Measurements from ENCODE around the gene ADAMTS14. TPM values are rescaled to one million over a fixed set of nuclear protein-coding genes. Genes with fewer than 3 reads are reported as not detected.
A peak's percentile ranks its signal among the peaks of the same experiment; 100 is the strongest.

The ADAMTS14 gene
- total RNA-seq, 8 experiments from 2014 or later, result 0.05 to 1.9 (median 0.50) TPM

DNA sequence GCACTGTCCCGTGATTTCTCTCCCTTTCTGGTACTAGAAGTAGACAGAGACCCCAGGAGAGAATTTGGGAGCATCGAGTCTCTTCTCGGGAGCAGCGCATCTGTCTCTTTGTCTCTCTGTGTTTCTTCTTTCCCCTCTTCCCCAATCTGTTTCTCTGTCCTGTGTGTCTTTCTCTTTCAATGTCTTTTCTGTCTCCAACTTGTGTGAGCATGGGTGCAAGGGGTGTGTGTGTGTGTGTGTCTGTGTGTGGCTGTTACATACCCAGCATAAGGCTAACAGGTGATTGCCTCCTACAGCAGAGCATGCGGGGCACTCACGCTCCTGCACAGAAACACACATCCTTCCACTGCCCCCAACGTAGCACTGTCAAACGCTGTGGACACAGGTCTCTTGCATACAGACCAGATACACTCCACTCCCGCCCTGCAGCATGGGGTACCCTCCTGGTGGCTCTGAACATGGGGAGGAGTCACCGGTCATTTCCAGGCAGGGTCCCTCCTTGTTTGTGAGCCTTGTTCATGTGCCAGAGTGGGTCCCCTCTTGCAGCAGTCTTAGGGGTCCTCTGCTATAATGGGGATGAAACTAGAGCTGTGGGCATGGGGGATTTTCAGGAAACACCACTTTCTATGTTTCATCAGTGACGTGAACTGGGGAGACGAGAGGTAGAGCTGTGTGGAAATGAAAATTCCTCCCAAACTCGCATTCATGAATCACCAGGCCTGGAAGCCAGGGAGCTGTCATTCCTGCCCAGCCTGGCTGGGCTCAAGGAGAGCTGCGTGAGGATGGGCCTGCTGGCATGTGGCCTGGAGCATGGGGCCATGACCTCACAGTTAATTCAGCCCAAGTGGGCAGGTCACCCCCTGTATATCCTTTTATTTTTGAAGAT, 980 bp downstream of the ADAMTS14 start:
- in situ Hi-C loops (cut with MboI; ENCODE audit: low pct_unique_long_range_greater_than_20kb in 2 of 9, low sequenced_read_pairs in 9 of 9, unreplicated experiment in 9 of 9), result no loop called here

DNA sequence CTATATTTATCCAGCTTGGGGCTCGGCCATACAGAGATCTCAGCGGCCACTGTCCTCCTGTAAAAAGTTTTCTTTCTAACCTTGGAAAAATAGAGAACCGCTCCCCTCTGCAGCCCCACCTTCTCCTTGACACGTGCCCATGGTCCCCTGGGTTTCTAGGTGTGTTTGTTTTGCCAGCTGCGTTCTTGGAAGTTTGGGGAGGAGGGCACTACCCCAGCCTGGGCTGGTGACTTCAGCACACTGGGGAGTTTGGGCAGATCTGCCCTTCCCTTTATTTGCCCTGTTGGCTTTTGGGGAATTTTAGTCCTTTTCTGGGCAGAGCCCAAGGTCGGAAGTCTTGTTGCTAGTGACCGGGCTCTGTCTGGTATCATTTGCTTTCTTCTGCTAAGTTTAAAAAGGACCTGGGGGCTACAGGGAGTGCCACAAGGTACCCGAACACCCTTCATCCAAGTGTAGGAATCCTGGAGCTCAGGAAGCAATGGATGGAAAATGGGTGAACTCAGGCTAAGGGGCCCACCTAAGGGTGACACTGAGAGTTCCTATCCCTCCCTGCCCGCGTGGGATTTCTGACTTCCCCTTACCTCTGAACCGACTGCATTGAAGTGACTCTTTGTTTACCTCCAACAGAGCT, 1.7 kb downstream of the ADAMTS14 start:
- Histone ChIP-seq H3K4me3 (no peak overlapping the region), H3K27ac (no peak overlapping the region), H3K4me1 (replicated peaks in 1 of 2) (peaks cover 5 to 12% of the 10 kb centered on the region in 2 donors)
- ATAC-seq (replicated peaks in 6 of 8), result no peak
- in situ Hi-C loops (cut with MboI; ENCODE audit: low pct_unique_long_range_greater_than_20kb in 2 of 9, low sequenced_read_pairs in 9 of 9, unreplicated experiment in 9 of 9), result no loop called here
- WGBS, 10 experiments, result 0 to 82% (median 70%) methylated on average over 1 to 6 of the region's 11 CpGs; no CpG with 5 or more reads in 4 of the 10 experiments

More for the DNA sequence above, 980 bp downstream of the ADAMTS14 start:
- 28 to 87% (median 40%) methylated on average over 1 to 5 of the region's 14 CpGs; no CpG with 5 or more reads in 6 of the 10 experiments for whole genome bisulfite sequencing, 10 experiments
- Histone ChIP-seq H3K27ac (no peak overlapping the region), H3K4me3 (peak overlapping the region in 2 of 5 donors; percentile 40 to 44), H3K4me1 (replicated peaks in 1 of 2) (peaks cover 5 to 12% of the 10 kb centered on the region in 2 donors)
- ATAC-seq (replicated peaks in 6 of 8), result peak in 3 of 8 experiments; percentile 5 to 71 (median 70)

DNA sequence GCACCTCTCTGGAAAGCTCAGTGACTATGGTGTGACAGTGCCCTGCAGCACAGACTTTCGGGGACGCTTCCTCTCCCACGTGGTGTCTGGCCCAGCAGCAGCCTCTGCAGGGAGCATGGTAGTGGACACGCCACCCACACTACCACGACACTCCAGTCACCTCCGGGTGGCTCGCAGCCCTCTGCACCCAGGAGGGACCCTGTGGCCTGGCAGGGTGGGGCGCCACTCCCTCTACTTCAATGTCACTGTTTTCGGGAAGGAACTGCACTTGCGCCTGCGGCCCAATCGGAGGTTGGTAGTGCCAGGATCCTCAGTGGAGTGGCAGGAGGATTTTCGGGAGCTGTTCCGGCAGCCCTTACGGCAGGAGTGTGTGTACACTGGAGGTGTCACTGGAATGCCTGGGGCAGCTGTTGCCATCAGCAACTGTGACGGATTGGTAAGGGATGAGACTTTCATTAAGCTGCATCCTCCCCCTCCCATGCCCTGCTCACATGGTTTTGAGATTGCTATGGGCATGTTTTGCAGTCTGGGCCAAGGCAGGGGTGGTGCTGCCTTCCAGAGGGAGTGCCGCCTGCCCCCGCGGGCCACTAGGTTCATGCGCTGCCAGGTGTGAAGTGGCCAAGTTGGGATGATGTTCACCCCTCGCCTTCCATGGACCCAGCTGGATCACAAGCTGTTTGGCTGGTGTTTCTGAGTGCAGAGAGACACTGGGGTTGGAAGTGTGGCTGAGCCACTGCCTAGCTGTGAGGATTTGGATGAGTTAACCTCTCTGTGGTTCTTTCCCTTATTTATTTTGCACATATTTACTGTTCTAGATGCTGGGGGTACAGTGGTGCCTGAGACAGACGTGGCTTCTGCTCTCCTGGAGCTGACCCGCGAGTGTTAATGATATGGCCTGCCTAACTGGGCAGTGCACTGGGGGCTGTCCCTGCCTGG, 2.5 kb downstream of the ADAMTS14 start:
- in situ Hi-C loops (cut with MboI; ENCODE audit: low pct_unique_long_range_greater_than_20kb in 2 of 9, low sequenced_read_pairs in 9 of 9, unreplicated experiment in 9 of 9), result no loop called here

DNA sequence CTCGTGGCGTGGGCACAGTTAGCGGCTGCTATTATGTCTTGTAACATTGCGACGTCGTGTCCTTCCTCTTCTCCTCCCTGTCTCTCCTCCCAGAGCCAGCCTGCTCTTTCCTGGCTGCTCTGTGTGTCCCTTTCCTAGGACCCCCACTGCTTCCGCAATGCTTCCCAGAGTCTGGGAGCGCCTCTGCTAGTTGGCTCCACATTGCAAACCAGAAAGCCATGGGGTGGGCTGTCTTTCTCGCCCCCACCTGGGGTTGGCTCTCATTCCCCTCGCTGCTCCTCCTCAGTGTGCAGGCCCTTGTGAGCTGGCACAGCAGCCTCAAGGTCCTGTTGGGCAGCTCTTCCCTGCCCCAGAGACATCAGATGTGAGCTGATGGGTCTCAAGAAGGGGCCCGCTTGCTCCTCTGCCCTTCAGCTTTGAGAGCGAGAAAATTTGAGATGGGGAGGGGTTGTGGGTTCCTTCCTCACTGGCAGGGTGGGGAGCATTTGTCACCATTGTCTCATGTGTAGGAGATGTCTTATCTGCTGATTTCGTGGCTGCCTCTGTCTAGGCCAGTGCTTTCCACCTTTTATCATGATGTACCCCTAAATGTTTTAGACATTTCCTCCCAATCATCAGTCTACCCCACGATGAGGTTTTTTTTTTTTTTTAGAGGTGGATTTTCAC, 3.3 kb downstream of the ADAMTS14 start:
- Histone ChIP-seq H3K4me3 (no peak overlapping the region), H3K4me1 (replicated peaks in 1 of 2) (peaks cover 5 to 12% of the 10 kb centered on the region in 2 donors), H3K27ac (no peak overlapping the region)
- ATAC-seq (replicated peaks in 6 of 8), result no peak
- 33 to 100% (median 93%) methylated on average over 1 to 3 of the region's 14 CpGs; no CpG with 5 or more reads in 3 of the 10 experiments for WGBS, 10 experiments
- in situ Hi-C loops (cut with MboI; ENCODE audit: low pct_unique_long_range_greater_than_20kb in 2 of 9, low sequenced_read_pairs in 9 of 9, unreplicated experiment in 9 of 9), result no loop called here

More for the DNA sequence above, 2.5 kb downstream of the ADAMTS14 start:
- peak in 2 of 8 experiments; percentile 19 to 23 for ATAC-seq (replicated peaks in 6 of 8)
- WGBS, 10 experiments, result 82 to 100% (median 92%) methylated on average over 1 to 13 of the region's 24 CpGs; no CpG with 5 or more reads in 4 of the 10 experiments
- H3K4me1 ChIP-seq (replicated peaks in 1 of 2), result peaks cover 5 to 12% of the 10 kb centered on the region in 2 donors
- no peak overlapping the region for H3K27ac ChIP-seq
- no peak overlapping the region for H3K4me3 ChIP-seq

DNA sequence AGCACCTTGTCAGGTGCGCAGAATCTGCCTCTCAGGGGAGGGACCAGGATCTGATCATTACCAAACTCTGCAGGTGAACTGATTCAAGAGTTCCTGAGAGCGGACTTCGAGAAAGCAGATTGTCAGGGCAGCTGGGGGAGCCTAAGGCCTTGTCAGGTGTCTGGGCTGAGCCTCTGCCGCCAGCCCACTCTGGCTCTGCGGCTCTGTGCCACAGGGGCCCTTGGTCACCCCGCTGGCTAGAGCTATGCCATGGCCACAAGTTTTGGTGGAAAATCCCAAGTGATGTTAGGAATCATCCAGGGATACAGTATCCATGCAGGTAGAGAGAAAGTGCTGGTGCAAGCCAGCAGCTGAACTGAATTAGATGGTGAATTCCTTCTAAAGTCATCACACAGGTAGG, 4.2 kb downstream of the ADAMTS14 start:
- H3K27ac ChIP-seq, result no peak overlapping the region
- WGBS, 10 experiments, result 60 to 88% (median 80%) methylated on average over 1 to 4 of the region's 6 CpGs; no CpG with 5 or more reads in 5 of the 10 experiments
- H3K4me3 ChIP-seq, result no peak overlapping the region
- in situ Hi-C loops (cut with MboI; ENCODE audit: low pct_unique_long_range_greater_than_20kb in 2 of 9, low sequenced_read_pairs in 9 of 9, unreplicated experiment in 9 of 9), result no loop called here
- no peak for ATAC-seq (replicated peaks in 6 of 8)
- H3K4me1 ChIP-seq (replicated peaks in 1 of 2), result peaks cover 11 to 15% of the 10 kb centered on the region in 2 donors

DNA sequence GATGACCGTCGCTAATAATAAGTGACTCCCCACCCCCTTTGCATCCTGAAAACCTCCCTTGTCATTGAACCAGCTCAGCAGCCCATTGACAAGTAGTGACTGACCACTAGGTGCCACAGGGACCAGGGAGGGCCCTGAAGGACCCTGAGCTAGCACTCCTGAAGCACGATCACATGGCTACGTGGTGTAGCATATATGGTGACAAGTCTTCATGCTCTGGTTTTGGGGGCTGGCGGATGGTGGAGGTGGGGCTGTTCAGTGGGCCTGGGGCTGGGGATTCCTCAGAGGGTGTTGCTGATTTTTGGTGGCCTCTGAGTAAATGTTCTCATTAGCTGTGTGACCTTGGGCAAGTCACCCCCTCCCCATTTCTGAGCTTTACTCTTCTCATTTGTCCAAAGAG, 4.7 kb downstream of the ADAMTS14 start:
- no peak overlapping the region for H3K4me3 ChIP-seq
- H3K27ac ChIP-seq, result no peak overlapping the region
- in situ Hi-C loops (cut with MboI; ENCODE audit: low pct_unique_long_range_greater_than_20kb in 2 of 9, low sequenced_read_pairs in 9 of 9, unreplicated experiment in 9 of 9), result no loop called here
- ATAC-seq (replicated peaks in 6 of 8), result no peak
- 83 to 92% (median 90%) methylated on average over 2 to 3 of the region's 5 CpGs; no CpG with 5 or more reads in 7 of the 10 experiments for WGBS, 10 experiments
- H3K4me1 ChIP-seq (replicated peaks in 1 of 2), result peaks cover 11 to 15% of the 10 kb centered on the region in 2 donors

DNA sequence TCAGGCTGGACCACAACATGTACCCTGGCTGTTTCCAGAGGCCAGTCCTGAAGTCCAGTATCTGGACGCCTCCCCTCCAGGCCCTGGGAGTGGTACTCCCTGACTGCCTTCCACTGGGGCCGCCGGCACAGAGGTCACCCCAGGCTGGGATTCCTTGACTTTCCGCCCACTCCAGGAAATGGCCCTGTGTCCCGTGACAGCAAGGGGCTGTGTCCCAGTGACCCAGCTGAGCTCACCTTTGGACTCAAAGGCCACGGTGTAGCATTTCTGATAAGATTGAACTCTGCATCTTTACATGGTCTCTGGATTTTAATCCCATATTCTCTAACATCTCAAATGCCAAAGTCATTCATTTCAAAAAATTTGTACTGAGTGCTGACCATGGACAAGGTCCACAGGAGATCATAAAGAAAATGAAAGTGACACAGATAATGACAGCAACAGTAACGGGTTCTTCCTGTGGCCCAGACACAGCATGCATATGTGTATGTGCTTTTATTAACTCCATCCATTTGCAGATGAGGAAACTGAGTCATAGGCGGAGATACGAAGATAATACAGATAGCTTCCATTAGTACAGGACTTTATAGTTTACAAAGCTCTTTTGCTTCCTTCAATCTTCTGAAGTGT, 5.4 kb downstream of the ADAMTS14 start:
- no peak for ATAC-seq (replicated peaks in 6 of 8)
- WGBS, 10 experiments, result 60 to 100% (median 71%) methylated on average over 2 to 6 of the region's 9 CpGs; no CpG with 5 or more reads in 3 of the 10 experiments
- no peak overlapping the region for H3K27ac ChIP-seq
- H3K4me1 ChIP-seq (replicated peaks in 1 of 2), result peaks cover 11 to 15% of the 10 kb centered on the region in 2 donors
- no peak overlapping the region for H3K4me3 ChIP-seq
- in situ Hi-C loops (cut with MboI; ENCODE audit: low pct_unique_long_range_greater_than_20kb in 2 of 9, low sequenced_read_pairs in 9 of 9, unreplicated experiment in 9 of 9), result no loop called here

DNA sequence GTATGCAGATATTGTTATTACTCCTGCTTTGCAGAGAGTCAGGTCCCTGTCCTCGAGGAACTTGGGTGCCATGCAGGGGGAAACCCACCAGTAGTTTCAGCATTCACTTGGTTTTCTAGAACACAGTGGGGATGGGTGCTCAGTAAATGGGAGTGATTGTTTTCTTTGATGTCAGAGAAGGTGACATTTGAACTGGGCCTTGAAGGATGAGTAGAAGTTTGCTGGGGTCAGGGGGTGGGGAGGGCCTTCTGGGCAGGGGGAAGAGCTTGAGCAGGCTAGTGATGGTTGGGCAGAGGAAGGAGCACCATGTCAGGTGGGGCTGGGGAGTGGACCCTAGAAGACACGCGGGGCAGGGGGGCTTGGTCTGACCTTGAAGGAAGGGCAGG, 5.9 kb downstream of the ADAMTS14 start:
- WGBS, 10 experiments, result 50 to 75% methylated on average over 1 of the region's 3 CpGs; no CpG with 5 or more reads in 8 of the 10 experiments
- in situ Hi-C loops (cut with MboI; ENCODE audit: low pct_unique_long_range_greater_than_20kb in 2 of 9, low sequenced_read_pairs in 9 of 9, unreplicated experiment in 9 of 9), result no loop called here
- Histone ChIP-seq H3K4me3 (no peak overlapping the region), H3K27ac (no peak overlapping the region), H3K4me1 (replicated peaks in 1 of 2) (peaks cover 11 to 15% of the 10 kb centered on the region in 2 donors)
- no peak for ATAC-seq (replicated peaks in 6 of 8)

DNA sequence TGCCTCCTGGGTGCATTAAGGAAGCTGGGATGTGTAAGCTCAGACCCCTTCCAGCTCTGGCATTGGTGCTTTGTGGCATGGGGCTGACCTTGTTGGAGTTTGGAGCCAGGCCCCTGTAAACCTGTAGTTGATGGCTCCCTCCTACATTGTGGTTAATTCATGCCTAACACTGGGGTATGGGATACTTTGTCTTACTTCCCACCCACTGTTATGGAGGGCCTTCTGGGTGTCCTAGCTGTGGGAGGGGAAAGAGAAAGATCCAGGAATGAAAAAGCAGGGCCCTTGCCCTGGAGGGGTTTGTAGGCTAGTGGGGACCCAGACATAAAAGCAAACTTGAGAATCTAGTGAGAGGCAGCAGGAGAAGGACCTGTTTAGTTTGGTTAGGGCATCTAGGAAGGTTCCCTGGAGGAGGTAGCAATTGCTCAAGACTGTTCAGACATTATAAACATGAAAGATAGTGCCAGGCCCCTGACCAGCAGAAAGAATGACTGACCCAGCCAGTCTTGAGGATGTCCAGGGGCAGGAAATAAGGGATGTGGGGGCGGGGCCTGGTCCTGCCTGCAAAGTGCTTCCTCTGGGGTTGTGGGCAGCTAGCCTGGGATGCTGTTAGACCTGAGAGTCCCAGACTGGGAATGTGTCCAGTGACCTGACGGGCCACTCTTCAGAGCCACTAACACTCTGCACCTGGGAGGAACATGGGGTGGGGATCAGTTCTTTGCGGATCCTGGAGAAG, 6.6 kb downstream of the ADAMTS14 start:
- ATAC-seq (replicated peaks in 6 of 8), result peak in 3 of 8 experiments; percentile 3 to 8 (median 8)
- Histone ChIP-seq H3K4me1 (replicated peaks in 1 of 2) (peaks cover 11 to 21% of the 10 kb centered on the region in 2 donors), H3K4me3 (no peak overlapping the region), H3K27ac (no peak overlapping the region)
- in situ Hi-C loops (cut with MboI; ENCODE audit: low pct_unique_long_range_greater_than_20kb in 2 of 9, low sequenced_read_pairs in 9 of 9, unreplicated experiment in 9 of 9), result no loop called here
- no CpG with 5 or more reads among the region's 3 CpGs for WGBS, 10 experiments

DNA sequence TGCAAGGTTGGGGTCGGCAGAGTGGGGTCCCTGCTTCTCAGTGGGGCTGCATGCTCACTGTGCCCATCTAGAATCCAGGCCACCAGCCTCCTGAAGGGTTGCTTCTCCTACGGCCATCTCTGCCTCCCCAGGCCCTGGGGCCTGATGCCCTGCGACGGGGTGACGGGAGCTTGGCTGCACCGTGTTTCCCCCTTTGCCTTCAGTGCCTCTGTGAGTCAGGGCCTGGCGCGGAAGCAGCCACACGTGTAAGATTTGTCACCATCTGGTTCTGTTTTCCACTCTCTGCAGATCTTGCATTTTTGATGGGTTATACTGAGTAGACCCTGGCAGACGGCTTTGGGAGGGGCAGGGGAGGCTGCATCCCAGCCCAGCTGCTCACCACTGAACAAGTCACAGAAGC, 7.2 kb downstream of the ADAMTS14 start:
- peaks cover 11 to 27% of the 10 kb centered on the region in 2 donors for H3K4me1 ChIP-seq (replicated peaks in 1 of 2)
- in situ Hi-C loops (cut with MboI; ENCODE audit: low pct_unique_long_range_greater_than_20kb in 2 of 9, low sequenced_read_pairs in 9 of 9, unreplicated experiment in 9 of 9), result no loop called here
- ATAC-seq (replicated peaks in 6 of 8), result peak; percentile 31 to 96 (median 82)
- 0 to 80% (median 78%) methylated on average over 1 to 9 of the region's 10 CpGs; no CpG with 5 or more reads in 7 of the 10 experiments for WGBS, 10 experiments
- no peak overlapping the region for H3K4me3 ChIP-seq
- H3K27ac ChIP-seq, result no peak overlapping the region
